Effector CD8-positive, alpha-beta T cell (primary cell): Measurements from ENCODE around the gene HNRNPLL.
A peak's percentile ranks its signal among the peaks of the same experiment; 100 is the strongest.
"Not testable (repeated sequence)": the region's sequence is repeated elsewhere in the genome, so short reads cannot be mapped to it uniquely, and the experiment has no call there.

Source experiments
- DNase-seq: peaks from one replicate; lab custom pipeline; 2025; lab: John Stamatoyannopoulos, UW

Gene HNRNPLL

GRCh38 chr2:38553554-38553953 is 49.2 kb downstream of the HNRNPLL start:
- DNase-seq = no peak

- no peak for DNase-seq
Measured at GRCh38 chr2:38552259-38552658, 50.5 kb downstream of the HNRNPLL start.

DNA sequence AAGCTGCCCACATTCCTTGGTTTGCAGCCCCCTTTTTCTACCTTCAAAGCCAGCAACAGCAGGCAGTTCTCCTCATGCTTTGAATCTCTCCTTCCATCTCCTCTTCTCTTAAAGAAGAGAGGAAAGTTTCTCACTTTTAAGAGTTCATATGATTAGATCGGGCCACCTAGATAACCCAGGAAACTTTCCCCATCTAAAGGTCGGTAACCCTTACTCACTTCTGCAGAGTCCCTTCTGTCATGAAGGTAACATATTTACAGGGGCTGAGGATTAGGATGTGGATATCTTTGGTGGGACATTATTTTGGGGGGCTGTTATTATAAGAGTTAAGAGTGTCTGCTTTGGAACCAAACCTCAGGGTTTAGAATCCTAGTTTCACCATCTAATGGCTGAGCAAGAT is 51.0 kb downstream of the HNRNPLL start:
- DNase-seq = no peak

- DNase-seq = no peak
Measured at GRCh38 chr2:38551171-38551570, 51.6 kb downstream of the HNRNPLL start.

DNA sequence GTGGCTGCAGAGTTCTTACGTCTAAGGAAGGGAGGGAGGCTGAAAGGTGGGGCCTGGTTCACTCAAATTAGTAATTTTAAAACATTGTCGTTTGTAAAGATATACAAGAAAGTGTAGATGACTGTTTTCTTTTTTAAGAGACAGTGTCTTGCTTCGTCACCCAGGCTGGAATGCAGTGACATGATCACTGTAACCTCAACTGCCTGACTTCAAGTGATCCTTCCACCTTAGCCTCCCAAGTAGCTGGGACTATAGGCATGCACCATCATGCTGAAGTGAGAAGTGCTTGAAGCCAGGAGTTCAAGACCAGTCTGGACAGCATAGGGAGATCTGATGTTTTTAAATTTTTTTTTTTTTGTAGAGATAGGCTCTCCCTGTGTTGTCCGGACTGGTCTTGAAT is 52.9 kb downstream of the HNRNPLL start:
- no peak for DNase-seq

DNA sequence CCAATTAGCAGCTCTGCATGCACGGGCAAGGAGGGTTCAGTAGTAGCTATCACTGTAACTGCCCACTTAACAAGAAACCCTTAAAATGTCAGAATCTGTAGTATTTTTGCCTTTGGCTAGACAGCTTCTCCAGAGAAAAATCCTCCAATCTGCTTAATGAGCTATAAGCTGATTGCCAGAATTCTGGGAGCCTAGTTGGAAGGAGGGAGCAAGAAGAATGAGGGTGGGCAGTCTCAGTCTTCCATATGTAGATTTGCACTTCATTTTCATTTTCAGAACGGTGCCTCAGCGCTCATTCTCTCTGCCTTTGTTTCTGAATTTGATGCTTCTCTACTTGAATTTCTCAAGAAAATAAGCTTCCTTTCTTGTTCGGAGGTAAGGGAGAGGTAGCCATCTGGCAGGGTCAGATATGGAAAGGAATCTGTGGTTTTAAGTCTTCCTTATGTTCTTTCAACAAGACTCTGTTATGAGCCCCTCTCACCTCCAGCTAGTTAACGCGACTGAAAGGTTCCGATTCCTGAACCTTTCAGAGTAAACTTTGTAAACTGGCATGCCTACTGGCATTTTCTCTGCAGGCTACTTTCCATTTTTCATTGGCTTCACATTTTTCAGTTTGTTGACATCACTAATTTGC is 53.5 kb downstream of the HNRNPLL start:
- no peak for DNase-seq

- DNase-seq = no peak
Measured at GRCh38 chr2:38547791-38548190, 54.9 kb downstream of the HNRNPLL start.

- no peak for DNase-seq
Measured at GRCh38 chr2:38546585-38546984, 56.1 kb downstream of the HNRNPLL start.

DNA sequence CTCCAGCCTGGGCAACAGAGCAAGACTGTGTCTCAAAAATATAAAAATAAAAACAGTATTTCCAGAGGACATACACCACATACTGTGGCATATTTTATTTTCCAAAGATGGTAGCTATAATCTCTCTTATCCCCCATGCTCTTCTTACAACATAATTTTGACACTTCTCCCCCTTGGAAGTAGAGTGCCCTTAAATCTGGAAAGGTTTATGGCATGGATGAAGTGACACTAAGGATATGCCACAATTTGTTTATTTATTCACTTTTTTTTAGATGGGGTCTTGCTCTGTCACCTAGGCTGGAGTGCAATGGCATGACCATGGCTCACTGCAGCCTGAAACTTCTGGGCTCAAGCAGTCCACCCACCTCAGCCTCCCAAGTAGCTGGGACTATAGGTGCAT is 56.7 kb downstream of the HNRNPLL start:
- DNase-seq = no peak

GRCh38 chr2:38542248-38542631 is 60.5 kb downstream of the HNRNPLL start:
- not testable (repeated sequence) for DNase-seq

DNA sequence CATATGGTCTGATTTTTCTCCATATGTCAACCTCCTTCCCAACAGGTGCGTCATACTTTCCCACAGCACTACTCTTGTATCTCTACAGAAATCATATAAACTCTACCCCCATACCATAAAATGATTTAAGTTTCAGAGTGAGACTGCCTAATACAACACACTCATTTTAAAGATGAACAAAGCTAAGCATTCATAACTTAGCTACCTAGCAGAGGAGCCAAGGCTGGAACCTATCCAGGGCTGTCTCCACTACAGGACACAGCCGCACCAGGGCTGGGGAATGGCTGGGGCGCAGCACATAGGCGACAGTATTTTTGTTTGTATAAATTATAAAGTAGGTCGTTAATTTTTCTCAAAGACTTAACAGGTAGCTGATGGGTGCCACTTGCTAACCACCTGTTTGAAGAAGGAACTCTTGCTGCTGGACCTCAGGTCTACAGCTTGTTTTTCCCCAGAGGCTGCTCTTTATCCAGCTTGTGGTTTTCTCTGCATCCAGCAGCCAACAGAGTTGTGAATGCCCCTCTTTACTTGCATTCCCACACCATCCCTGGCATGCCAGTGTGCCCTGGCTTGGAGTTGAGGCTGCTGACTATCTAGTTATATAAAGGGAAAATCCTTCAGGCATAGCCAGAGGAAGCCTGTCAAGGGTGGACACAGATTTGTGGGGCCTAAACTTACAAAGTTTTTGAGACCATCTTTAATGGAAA is 62.0 kb downstream of the HNRNPLL start:
- DNase-seq = no peak

GRCh38 chr2:38539086-38539485 is 63.6 kb downstream of the HNRNPLL start:
- no peak for DNase-seq

DNA sequence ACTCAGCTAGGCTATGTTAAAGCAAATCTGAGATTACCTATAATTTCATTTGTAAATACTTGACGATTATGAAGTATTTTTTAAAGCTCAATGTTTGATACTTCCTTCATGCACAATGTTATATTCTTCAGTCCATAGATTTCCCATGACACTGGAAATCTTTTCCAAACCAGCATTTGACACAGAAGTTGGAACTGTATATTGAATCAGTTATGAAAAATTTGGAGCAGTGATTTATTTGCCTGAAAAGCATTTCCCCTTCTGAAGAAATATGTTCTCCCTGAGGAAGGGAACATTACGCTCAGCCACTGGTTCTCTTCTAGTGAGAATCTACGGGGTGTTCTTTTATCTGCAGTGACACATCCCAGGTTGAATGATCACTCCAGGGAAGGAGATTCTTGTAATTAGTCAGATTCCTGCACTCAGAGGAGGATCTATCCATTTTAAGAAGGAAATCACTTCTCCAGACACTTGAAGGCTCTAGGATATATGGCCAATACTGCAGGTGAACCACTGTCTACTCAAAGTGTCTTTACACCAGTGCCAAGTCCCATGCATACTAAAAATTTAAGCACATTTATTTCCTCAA is 64.7 kb downstream of the HNRNPLL start:
- DNase-seq = no peak

DNA sequence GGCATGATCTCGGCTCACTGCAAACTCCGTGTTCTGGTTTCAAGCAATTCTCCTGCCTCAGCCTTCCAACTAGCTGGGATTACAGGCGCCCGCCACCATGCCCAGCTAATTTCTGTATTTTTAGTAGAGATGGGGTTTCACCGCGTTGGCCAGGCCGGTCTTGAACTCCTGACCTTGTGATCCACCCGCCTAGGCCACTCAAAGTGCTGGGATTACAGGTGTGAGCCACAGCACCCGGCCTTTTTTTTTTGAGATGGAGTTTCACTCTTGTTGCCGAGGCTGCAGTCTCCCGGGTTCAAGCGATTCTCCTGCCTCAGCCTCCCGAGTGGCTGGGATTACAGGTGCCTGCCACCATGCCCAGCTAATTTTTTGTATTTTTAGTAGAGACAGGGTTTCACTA is 65.4 kb downstream of the HNRNPLL start:
- DNase-seq = not testable (repeated sequence)

DNA sequence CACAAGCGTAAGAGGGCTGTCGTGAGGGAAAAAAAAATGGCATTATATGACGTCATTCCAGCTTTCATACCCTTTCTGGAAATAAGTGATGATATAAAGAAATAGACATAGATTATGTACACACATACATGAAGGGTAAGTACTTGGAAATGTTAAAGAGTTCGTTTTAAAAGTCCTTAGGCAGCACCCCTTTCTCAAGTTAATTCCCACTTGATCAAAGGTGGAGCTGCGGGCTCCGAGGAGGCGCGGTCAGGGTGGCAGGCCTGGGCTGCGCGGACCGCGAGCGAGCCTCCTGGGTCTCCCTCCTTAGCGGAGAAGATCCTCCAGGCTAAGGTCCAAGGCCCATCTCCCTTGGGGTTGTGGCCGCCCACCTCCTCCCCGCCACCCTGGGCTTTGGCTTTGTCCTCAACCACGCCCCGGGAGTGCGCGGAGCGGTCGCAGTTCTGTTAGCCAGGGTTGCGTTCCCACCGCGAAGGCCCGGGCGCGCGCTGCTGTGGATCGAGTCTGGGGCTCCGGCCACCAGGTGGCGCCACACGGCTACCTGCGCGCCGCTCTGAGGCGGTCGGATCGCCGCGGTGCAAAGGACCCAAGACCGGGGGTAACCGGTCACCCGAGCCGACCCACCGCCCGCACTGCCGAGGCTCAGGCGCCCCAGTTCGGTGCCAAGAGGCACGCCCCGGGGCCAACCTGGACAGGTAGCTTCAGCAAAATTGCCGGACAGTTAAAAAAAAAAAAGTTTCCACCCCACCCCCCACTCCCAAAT is 66.8 kb downstream of the HNRNPLL start:
- DNase-seq = peak; percentile 61

DNA sequence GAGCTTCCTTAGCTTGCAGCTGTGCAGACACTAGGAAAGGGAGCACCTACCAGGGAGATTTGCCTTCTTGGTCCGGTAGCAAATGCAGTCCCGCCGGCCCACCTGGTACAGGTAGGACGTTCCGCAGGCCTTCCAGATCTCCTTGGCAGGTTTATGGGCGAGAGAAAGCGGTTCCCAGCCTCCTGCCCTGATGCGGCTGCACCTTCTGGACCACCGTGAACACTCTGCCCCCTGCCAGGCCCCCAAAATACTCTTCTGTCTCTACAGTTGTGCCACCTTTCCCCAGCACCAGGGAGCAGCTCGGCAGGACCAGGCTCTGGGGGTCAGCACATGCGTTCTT is 67.4 kb downstream of the HNRNPLL start:
- no peak for DNase-seq

DNA sequence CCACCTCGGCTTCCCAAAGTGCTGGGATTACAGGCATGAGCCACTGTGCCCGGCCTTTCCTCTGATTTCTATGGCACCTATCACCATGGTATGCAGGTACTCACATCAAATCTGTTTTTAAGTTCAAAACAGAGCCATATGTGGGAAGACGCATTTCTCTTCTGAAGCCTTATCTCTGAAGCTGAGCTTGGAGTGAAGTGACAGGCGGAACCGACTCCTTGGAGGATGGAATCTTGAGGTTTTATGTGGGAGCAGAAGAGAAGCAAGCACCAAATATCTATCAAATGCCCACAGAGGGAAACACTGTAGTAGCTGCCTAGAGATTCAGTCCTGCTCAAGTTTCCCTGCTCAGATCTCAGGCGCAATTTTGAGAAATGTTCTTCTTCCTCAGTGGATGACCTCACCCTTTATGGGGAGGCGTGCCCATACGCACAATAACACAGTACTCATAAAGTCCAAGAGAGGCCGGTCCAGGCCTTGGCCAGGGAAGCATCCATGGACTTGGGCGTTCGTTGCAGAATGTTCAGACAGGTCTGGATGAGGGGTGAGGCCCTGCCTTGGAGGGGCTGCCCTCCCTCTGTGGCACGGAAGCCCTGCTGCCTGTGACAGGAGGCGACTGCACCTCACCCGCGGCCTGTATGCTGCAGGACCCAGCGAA is 67.9 kb downstream of the HNRNPLL start:
- DNase-seq = no peak

DNA sequence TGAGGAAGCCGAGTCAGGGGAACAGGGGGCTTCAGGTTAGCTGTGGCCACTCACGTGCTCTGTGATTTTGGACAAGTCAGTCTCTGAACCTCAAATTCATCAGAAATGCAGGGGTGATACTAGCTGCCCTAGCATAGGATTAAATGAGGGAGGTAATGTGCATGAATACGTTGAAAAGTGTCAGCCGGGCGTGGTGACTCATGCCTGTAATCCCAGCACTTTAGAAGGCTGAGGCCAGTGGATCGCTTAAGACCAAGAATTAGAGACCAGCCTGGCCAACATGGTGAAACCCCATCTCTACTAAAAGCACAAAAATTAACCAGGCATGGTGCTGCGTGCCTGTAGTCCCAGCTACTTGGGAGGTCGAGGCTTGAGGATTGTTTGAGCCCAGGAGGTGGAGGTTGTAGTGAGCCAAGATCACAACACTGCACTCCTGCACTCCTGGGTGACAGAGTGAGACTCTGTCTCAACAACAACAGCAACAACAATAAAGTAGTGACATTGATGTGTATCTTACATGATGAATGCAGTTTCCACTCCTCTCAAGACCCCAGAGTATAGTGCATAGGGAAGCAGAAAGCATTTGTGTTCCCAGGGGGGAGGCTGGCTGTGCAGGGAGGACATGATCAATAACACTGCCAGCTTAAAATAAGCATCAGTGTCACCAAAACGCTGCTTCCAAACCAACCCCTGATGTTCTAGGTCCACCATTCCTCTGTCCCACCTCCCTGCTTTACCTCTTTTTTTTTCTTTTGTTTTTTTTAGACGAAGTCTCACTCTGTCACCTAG is 68.8 kb downstream of the HNRNPLL start:
- no peak for DNase-seq

DNA sequence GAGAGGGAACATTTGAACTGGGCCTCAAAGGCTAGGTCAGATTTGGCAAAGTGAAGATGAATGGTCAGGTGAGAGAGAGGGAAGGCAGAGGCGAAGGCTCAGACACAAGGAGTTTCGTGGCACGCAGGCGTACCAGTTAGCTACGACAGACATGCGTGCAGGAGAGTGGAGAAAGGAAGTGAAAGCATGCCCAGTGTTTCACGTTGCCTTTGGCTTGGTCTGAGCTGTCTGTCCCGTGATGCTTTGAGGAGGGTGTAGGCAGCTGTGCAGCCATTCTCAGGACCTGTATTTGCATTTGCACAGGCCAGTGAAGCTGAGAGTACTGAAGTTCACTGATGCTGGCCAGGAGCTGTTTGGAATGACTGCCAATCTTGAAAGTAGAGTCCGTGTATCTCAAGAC is 69.5 kb downstream of the HNRNPLL start:
- no peak for DNase-seq

DNA sequence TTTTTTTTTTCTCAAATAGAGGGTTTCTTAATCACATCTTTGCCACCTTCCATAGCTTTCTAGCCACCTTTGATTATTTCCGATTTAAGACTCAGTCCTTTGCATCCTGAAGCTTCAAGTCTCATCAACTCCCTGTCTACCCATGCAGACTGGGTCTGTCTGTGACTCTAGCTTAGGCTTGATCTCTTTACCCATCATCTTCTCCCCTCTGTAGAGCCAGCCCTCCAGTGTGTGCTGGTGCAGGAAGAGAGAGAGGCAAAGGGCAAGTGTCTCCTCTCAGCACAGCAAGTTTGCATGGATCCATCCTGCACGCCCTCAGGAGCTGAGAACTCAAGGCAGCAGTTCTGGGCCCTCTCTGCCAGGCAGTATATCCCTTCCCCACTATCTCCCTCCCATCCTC is 70.4 kb downstream of the HNRNPLL start:
- DNase-seq = no peak

- DNase-seq = no peak
Measured at GRCh38 chr2:38529208-38529607, 73.5 kb downstream of the HNRNPLL start.

DNA sequence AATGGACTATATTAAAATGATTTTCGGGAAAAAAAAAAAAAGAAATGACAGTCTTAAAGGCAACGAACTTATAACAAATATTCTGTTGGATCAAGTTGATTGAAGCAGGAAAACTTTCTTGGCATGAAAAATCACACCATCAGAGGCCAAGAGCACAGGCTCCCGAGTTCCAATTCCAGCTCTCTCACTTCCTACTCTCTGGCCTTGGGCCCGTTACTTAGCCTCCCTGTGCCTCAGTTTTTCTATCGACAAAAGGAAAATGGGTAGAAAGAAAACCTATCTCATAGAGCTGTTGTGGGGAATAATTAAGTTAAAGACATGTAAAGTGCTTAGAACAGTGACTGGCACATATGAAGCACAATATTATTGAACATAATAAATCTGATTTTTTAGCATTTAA is 74.2 kb downstream of the HNRNPLL start:
- no peak for DNase-seq
